ENCODE data around the gene ST14.
A peak's percentile ranks its signal among the peaks of the same experiment; 100 is the strongest.

ST14 gene

DNA sequence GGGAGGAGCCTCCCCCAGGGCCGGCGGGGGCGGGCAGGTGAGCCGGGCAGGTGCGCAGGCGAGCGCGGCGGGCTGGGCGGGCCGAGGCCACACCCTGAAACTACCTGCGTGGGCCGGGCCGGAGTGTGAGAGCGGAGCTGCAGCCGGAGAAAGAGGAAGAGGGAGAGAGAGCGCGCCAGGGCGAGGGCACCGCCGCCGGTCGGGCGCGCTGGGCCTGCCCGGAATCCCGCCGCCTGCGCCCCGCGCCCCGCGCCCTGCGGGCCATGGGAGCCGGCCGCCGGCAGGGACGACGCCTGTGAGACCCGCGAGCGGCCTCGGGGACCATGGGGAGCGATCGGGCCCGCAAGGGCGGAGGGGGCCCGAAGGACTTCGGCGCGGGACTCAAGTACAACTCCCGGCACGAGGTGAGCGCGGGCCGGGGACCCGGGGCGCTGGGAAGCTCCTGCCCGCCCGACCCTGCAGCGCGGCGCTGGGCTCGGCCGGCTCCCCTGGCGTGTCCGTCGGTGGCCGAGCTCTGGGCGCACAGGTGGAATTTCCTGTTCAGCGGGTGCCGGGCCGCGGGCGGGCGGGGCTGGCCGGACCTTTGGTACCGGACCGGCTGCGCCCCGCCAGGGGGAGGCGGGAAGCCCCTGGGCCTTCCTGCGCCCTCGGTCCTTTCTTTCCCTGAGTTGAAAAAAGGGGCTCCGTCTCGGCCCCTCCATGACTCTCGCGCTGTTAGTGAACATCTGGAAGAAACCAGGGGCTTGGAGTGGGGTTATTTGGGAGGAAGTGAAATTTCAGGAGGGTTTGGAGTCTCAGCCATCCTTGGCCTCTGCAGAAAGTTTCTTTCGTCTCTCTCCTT, at the start of gene ST14:
Gene ST14, plus strand, starts transcription at position 126 of the 841 bp plus-strand sequence. Its CDS starts 198 bp downstream, at position 324.
- DNase-seq (ENCODE audit: low read depth in 2 of 2), result no peak

DNA sequence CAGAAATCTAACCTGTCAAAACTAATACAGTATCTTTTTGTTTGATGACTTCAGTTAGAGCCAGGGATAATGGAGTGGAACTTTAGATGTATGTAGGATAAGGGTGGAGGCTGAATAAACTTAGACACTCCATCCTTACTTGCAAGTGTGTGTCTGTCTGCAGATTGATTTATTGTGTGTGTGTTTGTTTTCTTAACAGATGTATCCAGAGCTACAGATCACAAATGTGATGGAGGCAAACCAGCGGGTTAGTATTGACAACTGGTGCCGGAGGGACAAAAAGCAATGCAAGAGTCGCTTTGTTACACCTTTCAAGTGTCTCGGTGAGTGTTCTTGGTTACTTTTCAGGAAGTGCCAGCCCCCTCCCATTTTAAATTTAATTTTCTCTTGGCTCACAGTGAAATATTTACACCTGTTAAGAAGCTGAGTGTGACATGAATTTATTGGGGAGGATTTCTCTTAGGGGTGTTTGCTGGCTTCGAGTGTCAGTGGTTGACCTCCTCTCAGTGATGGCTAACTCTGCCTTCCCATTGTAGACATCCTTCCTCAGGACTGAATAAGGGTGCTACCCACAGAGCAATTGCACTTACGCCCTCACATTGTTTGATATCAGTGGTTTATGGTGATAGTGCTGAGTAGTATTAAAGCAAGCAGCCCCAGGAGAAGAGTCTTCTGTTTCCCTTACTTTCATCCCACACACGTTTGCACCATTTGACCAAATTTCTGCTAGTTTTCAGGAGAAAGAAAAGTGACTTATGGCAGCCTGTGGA, 49.1 kb upstream of the ST14 start:
- DNase-seq (ENCODE audit: low read depth in 2 of 2), result no peak

DNA sequence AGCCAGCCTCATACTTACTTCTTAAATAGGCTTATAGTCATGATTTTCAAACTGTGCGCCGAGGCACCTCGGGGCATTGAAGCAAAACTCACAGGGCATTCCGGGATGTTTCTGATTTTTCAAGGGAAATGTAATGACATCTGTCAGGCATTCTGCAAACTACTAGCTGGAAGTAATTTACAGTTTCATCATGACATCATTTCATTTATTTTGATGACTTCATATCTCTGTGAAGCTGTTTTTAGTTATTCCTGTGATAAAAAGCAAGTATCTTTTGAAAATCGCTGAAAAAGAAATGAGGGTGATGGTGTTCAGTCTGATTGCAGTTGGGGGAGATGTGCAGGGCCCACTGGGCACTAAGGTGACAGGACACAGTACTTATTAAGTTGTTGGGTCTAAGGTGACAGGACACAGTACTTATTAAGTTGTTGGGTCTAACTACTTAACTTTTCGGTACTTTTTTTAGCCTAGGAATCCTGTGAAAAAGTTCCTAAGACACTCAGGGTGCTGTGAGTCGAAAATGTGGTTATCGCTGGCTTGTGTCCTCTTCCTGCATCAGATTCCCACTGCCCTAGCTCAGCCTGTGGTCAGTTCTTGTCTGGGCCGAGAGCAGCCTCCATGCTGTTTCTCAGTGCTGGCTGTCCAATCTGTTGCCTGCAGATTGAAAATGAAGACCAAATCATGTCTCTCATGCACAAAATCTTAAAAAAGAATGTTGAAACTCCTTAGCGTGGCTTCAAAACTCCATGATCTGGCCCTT, 47.3 kb upstream of the ST14 start:
- DNase-seq (ENCODE audit: low read depth in 2 of 2), result no peak

DNA sequence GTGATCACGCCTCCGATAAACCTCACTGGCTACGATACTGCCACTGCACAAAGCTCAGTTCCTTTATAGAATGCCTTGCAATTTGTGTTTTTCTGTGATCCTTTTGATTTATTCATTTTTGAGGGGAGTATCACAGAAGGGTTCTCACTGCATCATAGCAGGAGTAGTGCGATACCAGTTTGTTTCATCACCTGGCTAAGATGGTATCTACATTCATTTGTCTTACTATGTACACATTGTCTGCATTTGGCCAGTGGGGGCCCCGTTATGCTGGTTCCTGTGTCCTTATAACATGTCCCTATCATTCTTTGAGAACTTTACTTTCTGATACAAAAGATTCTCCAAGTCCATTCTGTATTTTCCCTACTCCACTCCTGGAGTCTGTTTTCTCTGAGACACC, 45.3 kb upstream of the ST14 start:
- no peak for DNase-seq (ENCODE audit: low read depth in 2 of 2)

DNA sequence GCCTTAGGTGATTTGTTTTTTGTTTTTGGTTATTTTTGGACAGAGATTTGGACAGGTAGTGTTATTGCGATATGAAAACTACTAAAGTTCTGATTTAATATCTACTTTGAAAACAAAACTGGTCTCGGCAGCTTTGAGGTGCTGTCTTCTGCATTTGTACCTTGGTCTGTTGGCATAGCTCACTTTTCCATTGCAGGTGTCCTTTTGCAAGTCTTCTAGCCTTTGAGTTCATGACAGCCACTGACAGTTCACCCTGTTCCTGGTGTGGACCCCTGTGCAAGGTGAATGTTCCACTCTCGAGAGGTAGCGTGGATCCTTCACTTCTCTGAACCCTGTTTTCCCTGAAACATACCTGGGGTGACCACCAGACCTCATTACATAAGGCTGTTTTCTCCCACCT, 44.9 kb upstream of the ST14 start:
- no peak for DNase-seq (ENCODE audit: low read depth in 2 of 2)

DNA sequence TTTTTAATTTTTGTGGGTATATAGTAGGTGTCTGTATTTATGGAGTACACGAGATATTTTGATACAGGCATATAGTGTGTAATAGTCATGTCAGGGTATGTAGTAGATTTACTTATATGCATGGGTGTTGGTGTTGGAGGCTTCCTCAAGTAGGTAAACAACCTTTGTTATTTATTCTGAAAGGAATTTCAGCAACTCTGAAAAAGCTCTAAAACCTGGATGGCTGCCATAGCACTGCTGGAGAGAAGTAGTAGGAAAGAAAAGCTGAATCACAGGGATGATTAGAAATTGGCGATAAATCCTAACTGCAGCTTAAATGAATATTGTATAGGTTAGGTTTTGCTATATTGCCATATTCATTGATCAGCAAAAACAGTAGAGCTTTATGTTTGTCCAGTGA, 44.4 kb upstream of the ST14 start:
- DNase-seq (ENCODE audit: low read depth in 2 of 2), result no peak

DNA sequence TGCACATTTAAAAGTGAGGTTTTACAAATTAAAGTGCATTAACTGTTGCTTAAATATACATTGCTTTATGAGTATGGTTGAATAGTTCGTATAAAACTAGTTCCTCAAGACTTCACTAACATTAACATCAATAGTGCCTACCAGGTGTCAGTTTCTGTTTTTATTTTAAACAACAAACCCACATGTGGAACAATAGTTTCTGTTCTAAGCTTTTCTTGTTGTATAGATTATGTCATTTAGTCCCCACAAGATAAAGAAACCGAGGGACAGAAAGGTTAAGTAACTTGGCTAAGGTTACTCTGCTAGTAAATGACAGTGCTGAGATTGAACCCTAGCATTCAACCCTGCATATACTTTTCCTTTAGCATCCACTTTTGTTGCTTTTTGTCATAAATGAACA, 41.4 kb upstream of the ST14 start:
- DNase-seq (ENCODE audit: low read depth in 2 of 2), result no peak

DNA sequence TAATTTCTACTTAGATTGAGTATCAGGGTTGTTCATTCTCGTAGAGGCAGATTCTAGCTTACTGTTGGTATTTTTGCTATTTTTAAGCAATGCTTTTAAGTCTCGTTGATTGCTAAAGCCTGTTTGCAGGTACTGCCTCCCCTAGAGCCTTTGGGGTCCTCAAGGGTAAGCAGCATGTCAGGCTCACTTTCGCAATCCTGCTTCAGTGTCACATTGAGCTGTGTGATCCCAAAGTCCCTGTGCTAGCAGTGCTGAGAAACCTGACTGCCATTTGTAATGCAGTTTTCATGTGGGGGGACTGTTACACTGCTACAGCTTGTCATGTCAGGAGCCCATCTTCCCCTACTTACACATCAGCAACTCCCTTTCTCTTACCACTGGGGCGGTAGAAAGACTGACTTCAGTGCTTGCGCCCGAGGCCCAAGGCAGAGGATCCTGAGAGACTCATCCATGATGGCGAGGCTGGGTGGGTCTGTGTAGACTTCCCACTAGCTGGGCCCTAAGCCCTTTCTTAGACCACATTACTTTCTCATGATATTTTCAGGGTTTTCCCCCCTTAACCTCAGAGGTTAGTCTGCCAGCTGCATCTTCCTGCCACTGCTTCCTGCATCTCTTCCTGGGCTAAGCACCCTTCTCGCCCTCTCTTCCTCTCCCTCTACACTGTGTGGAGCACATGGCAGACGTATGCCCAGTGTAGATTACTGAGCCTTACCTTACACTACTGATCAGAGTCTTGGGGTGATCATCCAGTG, 40.8 kb upstream of the ST14 start:
- peak in 1 of 2 donors; percentile 8 for DNase-seq (ENCODE audit: low read depth in 2 of 2)

DNA sequence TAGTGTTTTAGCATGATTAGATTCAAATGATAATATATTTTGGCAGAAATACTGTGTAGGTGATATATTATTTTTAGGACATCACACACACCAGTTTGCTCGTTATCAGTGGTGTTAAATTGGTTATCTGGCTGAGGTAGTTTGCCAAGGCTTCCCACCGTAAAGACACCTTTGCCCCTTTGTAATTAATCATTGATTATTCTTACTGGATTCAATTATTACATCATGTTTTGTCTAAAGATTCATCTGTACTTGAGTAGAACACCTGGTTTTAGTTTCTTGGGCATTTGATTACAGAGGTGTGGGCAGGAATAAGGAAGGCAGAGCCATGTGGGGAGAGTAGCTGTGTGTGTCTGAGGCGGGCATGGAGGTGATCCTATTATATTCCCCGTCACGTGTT, 39.5 kb upstream of the ST14 start:
- no peak for DNase-seq (ENCODE audit: low read depth in 2 of 2)

DNA sequence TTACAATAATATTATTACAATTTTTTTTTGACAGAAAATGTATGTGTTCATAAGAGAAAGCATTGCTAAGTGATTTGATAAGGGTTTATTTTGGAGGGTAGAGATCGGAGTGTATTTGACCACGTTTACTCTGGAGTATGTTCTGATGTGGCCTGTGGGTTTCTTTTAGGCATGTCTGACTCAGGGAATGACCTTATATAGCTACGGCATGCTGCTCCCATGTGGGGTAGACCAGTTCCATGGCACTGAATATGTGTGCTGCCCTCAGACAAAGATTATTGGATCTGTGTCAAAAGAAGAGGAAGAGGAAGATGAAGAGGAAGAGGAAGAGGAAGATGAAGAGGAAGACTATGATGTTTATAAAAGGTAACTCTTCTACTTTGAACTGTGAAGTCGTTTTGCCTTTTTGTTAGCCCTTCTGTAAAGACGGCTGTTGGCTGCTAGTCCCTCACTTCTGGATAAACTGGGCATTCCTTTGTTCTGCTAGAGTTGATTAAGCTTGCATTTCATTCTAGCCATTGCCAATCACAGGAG, 38.1 kb upstream of the ST14 start:
- no peak for DNase-seq (ENCODE audit: low read depth in 2 of 2)

DNA sequence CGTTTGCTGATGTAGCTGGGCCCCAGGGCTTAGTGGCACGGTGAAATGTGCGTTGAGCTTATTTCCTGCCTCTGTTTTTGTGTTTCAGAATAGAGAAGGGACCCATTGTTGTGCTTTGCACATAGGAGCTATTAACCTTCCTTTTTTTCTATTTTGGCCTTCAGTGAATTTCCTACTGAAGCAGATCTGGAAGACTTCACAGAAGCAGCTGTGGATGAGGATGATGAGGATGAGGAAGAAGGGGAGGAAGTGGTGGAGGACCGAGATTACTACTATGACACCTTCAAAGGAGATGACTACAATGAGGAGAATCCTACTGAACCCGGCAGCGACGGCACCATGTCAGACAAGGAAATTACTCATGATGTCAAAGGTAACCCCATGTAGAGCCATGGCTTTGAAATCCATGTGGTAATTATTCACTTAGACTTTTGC, 37.4 kb upstream of the ST14 start:
- no peak for DNase-seq (ENCODE audit: low read depth in 2 of 2)

DNA sequence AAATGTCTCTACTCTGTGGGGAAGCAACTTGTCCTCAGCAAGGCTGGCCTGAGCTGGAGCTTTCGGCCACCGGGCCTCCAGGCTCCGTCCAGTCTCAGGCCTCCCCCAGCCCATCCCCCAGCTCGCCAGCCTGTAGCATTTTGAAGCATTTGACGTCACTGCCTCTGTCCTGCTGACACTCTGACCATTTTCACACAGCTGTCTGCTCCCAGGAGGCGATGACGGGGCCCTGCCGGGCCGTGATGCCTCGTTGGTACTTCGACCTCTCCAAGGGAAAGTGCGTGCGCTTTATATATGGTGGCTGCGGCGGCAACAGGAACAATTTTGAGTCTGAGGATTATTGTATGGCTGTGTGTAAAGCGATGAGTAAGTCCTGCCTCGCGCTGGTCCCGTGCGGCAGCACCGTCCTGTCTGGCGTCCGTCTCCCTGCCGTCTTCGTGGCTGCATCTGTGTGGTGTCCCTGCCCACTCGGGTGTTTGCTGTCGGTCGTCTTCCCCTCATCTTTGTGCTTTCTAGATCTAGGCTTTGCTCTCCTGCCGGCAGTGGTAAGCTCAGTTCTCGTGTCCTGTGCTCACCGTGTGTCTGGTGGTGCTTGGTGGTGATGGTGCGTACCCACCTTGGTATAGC, 36.1 kb upstream of the ST14 start:
- no peak for DNase-seq (ENCODE audit: low read depth in 2 of 2)

DNA sequence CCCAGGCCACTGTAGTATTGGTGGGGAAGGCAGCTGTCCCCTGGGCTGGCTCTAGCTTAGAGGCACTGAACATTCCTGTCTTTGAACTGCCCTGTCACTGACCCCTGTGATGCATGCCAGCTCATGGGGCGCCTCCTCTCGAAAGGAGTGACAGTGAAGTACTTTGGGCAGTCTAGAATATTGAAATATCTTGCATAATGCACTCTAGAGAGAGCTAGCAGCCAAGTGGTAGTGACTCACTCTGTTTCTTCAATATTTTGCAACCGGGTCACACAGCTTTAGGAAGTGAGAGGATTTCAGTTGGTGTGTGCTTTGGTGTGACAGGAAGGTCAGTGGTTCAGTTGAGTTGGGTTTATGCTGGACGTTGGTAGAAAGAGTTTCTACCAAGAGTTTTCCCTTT, 35.5 kb upstream of the ST14 start:
- no peak for DNase-seq (ENCODE audit: low read depth in 2 of 2)

DNA sequence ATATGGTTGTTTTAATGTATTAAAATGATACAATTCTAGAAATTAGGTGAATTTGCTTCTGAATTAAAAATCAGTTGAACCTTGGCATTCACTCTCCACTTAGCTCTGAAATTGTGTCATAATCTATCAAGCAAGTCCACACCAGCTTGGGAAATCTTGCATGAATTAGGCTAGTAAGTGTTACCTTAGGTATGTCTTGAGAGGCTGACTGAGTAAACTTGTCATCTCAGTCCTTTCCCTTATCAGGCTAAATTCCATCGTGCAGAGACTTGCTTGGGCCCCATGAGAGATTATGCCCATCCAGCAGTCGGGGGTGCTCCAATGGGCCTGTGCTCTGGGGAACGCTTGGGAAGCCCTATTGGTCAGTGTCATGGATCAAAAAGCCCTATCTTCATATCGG, 33.9 kb upstream of the ST14 start:
- DNase-seq (ENCODE audit: low read depth in 2 of 2), result no peak

DNA sequence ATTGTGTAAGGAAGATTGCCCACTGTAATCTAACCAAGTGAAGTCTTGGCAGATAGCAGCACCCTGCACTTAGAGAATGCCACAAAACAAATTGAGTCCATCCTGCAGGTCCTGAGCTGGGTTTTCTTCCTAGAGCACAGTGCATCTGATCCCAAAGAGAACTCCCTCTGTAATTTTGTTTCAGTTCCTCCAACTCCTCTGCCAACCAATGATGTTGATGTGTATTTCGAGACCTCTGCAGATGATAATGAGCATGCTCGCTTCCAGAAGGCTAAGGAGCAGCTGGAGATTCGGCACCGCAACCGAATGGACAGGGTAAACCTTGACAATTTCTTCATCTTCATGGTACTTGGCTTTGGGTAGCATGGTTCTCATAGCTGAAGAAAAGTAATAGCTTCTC, 33.1 kb upstream of the ST14 start:
- no peak for DNase-seq (ENCODE audit: low read depth in 2 of 2)

DNA sequence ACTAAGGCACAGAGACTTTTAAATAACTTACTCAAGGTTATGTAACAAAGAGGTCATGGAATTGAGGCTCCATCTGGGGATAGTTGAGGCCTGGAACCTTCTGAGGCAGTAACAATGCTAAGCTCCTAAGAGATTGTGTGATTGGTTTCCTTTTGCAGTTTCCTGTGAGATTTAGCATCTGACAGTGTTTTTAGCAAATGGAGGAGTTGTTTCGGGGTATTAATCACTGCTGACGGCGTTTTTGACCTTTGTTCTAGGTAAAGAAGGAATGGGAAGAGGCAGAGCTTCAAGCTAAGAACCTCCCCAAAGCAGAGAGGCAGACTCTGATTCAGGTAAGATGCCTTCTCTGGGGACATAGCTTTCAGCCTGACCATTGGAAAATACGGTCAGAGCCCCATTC, 32.1 kb upstream of the ST14 start:
- no peak for DNase-seq (ENCODE audit: low read depth in 2 of 2)

DNA sequence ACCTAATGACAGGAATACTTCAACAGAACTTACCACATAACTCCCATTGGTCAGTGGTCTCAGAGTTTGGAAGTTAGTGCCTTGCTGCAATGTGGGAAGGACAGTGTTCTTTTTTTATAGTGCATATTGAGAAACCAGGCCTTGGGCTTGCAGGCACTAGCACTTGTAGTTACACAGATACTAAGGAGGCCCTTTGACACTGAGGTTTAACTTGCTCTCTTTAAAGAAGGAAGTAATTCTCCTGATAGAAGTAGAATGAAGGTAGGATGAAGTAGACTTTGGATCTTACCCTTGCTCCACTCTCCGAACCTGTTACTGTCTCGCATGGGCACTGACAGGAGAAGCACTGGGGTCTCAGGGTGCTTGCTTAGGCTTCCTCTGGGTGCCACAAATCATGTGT, 31.0 kb upstream of the ST14 start:
- DNase-seq (ENCODE audit: low read depth in 2 of 2), result no peak

DNA sequence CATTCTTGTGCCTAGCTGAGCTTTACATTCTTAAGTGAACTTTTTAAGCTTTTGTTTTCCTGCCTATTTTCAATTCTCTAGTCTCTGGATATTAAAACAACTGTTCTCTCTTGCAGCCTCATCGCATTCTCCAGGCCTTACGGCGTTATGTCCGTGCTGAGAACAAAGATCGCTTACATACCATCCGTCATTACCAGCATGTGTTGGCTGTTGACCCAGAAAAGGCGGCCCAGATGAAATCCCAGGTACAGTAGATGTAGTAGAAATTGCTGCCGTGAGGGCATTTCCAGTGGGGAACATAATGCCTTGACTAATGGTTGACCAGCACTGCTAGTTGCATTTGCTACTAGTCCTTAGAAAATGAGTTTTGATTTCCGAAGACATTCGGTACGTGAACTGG, 29.7 kb upstream of the ST14 start:
- DNase-seq (ENCODE audit: low read depth in 2 of 2), result no peak

DNA sequence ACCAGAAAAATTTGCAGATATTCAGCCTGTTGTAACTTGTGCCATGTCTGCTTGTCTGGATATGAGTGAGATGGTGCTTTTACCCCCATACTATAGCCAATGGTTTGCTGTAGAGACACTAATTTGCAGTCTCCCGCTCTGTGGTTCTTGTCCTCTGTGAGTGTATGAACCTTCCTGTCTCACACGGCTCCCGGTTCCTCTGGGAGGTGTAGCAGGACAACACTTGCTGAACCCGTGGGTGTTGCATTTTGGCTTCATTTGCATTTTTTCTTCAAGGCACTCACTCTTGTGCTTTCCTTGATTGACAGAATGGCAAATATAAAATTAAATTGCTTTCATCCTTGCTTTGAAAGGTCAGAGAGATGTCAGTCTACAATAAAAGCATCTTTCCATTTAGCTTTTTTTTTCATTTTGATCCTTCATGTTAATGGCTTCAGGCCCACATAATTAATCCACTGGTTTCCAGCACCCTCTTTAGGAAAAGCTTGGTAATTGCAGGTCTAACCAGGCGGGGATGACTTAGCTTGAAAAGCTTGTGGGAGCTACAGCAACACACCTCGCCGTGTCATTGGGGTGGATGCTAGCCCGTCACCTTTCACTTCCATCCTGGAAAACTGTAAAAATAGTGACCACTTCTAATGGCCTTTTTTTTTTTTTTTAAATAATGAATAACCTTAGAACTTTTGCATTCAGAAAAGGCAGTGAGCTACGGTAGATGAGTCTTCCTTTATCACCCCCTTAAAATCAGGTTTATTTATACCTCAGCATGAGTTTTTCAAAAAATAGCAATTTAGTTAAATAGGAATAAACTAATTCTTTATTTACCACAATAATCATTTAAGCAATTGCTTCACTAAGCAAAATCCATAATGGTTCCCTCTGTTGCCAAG, 27.4 kb upstream of the ST14 start:
- peak in 1 of 2 donors; percentile 27 for DNase-seq (ENCODE audit: low read depth in 2 of 2)

DNA sequence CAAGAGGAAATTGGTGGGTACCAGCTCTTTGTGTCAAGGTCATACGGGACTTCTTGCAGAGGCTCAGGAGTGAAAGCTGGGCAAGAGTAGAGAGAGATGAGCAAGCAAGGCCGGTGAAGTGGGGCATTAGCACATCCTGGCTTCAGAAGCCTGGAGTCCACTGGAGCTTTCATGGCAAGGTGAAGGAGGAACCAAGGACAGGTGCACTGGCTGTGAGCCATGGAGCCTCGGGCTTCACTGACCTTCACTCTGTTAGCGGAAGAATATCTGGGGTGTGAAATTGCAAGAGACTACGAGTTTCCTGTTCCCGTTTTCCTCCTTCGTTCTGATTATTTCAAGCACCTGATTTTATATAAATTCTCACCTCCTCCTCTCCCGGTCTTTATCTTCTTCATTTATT, 25.9 kb upstream of the ST14 start:
- no peak for DNase-seq (ENCODE audit: low read depth in 2 of 2)

Measured in stimulated activated CD8-positive, alpha-beta memory T cell treated with anti-CD3 and anti-CD28 coated beads, Interleukin-15, amount 100 ng/mL, for 4 hours (primary cell).